DMS53 (cell line): ENCODE data around the gene CTSZ.
"Not testable (repeated sequence)": the region's sequence is repeated elsewhere in the genome, so short reads cannot be mapped to it uniquely, and the experiment has no call there.

Source experiments
- DNase-seq: peaks from one replicate; lab custom pipeline; 2025; lab: John Stamatoyannopoulos, UW

CTSZ gene

GRCh38 chr20:58978351-58979190, 28.5 kb downstream of the CTSZ start:
- DNase-seq, result no peak

DNA sequence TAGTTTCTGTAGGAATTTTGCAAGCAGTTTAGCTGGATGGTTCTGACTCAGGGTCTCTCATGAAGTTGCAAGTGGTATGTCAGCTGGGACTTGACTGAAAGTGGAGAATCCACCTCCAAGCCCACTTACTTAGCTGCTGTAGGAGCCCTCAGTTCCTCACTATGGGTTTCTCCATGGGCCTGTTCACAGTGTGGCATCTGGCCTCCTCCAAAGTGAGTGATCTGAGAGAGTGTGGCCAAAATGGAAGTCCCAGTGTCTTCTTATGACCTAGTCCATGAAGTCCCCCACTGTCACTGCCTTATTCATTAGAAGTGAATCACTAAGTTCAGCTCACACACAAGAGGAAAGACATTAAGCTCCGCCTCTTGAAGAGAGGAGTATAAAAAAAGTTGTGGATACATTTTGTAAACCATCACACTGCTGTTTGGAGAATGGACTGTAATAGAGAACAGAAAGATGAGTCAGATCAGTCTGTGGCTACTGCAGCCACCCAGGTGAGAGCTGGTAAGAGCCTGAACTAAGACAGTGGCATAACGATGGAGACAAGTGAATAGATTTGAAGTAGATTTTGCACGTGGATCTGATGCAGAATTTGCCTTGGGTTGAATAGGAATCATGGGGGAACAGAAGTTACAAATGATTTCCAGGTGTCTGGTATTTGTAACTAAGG, 30.9 kb downstream of the CTSZ start:
- DNase-seq, result no peak

GRCh38 chr20:58975353-58975752, 31.7 kb downstream of the CTSZ start:
- DNase-seq, result no peak

- no peak for DNase-seq
Measured at GRCh38 chr20:58973866-58974265, 33.2 kb downstream of the CTSZ start.

DNA sequence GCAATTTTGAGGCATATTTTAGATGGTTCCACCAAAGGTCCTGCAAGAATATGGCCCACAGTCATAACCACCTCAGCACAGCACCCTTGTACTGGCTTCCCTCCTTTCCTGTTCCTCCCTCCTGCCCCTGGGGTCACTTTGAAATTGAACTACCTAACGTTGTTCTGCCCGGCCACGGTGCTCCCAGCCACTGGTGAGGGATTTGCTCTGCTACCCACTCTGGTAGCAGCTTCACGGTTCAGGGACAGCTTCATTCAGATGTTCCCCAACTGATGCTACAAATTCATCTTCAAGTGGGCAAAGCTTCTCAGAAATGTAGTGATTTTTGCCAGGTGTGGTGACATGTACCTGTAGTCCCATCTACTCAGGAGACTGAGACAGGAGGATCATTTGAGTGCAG, 33.9 kb downstream of the CTSZ start:
- no peak for DNase-seq

DNA sequence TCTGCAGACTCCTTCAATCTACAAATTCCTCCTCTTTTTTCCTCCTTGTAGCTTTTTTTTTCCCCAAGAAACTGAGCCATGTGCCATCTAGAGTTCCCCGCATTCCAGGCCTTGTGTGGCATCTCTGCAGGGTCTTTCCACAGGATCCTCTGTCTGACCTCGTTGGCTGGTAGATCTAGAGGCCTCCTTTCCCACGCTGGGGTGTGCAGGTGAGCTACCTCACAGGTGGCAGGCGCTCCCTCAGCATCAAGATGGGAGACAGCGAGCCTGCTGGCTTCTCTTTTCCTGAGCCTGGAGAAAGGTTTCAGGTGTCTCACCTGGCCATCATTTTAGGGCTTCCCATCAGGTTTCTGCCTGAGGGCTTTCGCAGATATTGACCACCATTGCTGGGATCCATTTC, 35.6 kb downstream of the CTSZ start:
- DNase-seq, result no peak

DNA sequence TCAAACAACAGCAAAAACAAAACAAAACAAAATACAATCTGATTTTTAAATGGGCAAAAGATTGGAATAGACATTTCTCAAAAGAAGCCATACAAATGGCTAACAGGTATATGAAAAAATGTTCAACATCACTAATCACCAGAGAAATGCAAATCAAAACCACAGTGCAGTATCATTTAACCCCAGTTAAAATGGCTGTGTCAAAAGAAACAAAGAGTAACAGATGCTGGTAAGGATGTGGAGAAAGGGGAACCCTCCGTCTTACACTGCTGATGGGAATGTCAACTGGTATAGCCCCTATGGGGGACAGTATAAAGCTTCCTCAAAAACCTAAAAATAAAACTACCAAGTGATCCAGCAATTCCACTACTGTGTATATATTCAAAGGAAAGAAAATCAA, 36.9 kb downstream of the CTSZ start:
- DNase-seq, result no peak

DNA sequence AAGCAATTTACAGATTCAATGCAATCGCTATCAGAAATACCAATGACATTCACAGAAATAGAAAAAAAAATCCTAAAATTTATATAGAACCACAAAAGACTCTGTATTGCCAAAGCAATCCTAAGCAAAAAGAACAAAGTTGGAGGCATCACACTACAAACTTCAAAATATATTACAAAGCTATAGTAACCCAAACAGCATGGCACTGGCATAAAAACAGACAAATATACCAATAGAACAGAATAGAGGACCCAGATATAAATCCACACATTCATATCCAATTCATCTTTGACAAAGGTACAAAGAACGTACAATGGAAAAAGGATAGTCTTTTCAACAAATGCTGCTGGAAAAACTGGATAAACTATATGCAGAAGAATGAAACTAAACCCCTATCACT, 37.6 kb downstream of the CTSZ start:
- DNase-seq, result no peak

- no peak for DNase-seq
Measured at GRCh38 chr20:58967652-58968429, 39.2 kb downstream of the CTSZ start.

DNA sequence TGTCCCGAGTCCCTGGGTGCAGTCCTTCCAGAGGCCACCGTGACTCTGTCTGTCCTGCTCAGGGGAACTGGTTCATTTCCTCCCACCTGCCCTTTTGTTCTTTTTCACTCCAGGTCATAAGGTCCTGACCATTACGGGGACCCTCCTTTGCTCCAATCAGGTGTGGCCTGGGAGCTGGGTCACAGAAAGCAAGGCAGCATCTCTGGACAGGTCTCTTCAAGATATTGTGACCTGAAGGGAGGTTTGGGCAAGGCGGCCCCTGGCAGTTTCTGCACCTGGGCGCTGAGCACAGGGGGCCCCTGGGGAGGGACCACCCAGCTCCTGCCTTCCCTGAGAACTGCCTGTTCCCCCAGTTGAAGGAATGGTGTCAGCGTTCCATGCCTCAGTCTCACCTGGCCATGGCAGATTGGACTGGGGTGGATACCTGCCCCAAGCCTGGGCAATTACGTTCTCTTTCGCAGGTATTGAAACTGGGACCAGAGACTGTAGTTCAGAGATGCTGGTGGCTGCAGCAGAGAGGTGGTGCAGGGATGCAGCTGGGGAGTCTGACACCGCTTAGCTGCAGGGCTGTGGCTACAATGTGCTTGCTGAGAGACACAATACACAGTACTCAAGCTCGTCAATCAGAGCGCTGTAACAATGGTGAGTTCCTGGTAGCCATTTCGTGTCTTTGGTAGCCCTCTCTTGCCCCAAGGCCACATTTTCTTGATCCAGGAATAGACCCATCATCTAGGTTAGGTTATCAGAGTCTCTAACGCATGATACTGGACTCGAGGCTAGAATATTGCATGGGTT, 41.6 kb downstream of the CTSZ start:
- no peak for DNase-seq

GRCh38 chr20:58963922-58964321, 43.1 kb downstream of the CTSZ start:
- DNase-seq, result not testable (repeated sequence)

GRCh38 chr20:58963060-58963584, 43.9 kb downstream of the CTSZ start:
- DNase-seq, result no peak

GRCh38 chr20:58959652-58960051, 47.4 kb downstream of the CTSZ start:
- no peak for DNase-seq

- DNase-seq, result peak; percentile 41
Measured at GRCh38 chr20:58956078-58956477, 51.0 kb downstream of the CTSZ start.

GRCh38 chr20:58953050-58953449, 54.0 kb downstream of the CTSZ start:
- DNase-seq, result no peak

DNA sequence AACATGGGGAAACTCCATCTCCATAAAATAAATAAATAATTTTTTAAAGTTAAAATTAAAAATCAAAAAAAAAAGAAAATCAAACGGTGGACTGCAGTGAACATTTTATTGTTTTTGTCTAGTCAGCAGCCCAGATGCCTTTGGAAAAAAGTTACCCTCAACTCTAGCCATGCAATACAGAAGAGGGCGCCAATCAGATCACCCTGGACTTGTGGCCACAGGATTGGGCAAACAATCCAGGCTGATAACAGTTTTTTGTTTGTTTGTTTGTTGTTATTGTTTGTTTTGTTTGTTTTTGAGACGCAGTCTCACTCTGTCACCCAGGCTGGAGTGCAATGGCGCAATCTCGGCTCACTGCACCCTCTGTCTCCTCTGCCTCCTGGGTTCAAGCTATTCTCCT, 56.5 kb downstream of the CTSZ start:
- DNase-seq, result no peak

DNA sequence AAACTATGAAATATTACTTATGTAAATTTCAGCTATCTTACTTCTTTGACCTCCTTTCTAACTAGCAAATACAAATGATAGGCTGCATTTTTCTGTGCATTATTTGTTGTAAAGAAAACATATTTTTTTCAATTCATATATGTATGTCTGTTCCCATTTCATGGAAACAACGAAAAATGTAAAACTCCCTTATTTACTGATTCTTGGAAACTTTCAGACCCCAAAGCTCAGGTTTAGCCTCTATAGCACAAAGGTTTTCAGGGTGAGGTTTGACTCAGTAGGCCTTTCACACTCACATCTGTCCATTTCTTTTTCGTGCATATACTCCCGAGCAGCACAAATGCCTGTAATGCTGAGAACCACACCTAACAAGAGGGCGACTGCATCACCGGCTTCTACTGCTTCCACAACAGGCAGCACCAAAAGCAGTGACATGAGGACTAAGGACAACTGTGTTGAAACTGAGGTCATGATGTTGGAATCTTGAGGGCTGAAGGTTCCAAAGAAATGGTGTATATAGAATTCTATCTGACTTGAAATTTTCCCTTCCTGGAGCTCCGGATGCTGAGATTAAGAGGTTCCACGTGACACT, 59.2 kb downstream of the CTSZ start:
- not testable (repeated sequence) for DNase-seq

GRCh38 chr20:58945965-58946631, 61.0 kb downstream of the CTSZ start:
- DNase-seq, result no peak
